Karpas-422 (cell line): ENCODE data around the gene B4GALNT3. TPM values are rescaled to one million over a fixed set of nuclear protein-coding genes. Genes with fewer than 3 reads are reported as not detected.
"Not testable (repeated sequence)": the region's sequence is repeated elsewhere in the genome, so short reads cannot be mapped to it uniquely, and the experiment has no call there.

Experiments used
- DNase-seq: peaks from one replicate; pipeline ENCODE4 v3.0.0-alpha.2; 2015
- H2AFZ ChIP-seq: fragments of 200-600 bp; sonication (generic); 2 replicates; pipeline ENCODE4 v1.6.1; 2014; ENCODE audit warnings: antibody characterized with exemption, low read length, mixed read lengths
- H3K27ac ChIP-seq: fragments of 200-600 bp; sonication (generic); 2 replicates; pipeline ENCODE4 v1.5.1; 2014; ENCODE audit warnings: mild to moderate bottlenecking, low read length, moderate library complexity
- H3K27me3 ChIP-seq: fragments of 200-600 bp; sonication (generic); 2 replicates; pipeline ENCODE4 v1.6.1; 2014; ENCODE audit warnings: low read length, mixed read lengths
- H3K36me3 ChIP-seq: fragments of 200-600 bp; sonication (generic); 2 replicates; pipeline ENCODE4 v1.6.1; 2014; ENCODE audit warnings: low read length, mixed read lengths; ENCODE audit not compliant: insufficient read depth
- H3K4me1 ChIP-seq: fragments of 200-600 bp; sonication (generic); 2 replicates; pipeline ENCODE4 v1.6.1; 2014; ENCODE audit warnings: mild to moderate bottlenecking, low read length, mixed read lengths
- H3K4me2 ChIP-seq: fragments of 200-600 bp; sonication (generic); 2 replicates; pipeline ENCODE4 v1.6.1; 2014; ENCODE audit warnings: low read length, low read depth, mild to moderate bottlenecking; ENCODE audit not compliant: poor library complexity, severe bottlenecking
- H3K4me3 ChIP-seq: fragments of 200-600 bp; sonication (generic); 2 replicates; pipeline ENCODE4 v1.5.1; 2014; ENCODE audit warnings: mild to moderate bottlenecking, antibody characterized with exemption, low read length, mixed read lengths
- H3K79me2 ChIP-seq: fragments of 200-600 bp; sonication (generic); 2 replicates; pipeline ENCODE4 v1.6.1; 2014; ENCODE audit warnings: mild to moderate bottlenecking, low read length, mixed read lengths
- H3K9ac ChIP-seq: fragments of 200-600 bp; sonication (generic); 2 replicates; pipeline ENCODE4 v1.6.0; 2014; ENCODE audit warnings: low read length
- H3K9me2 ChIP-seq: fragments of 200-600 bp; sonication (generic), shearing (Covaris generic); replicated peaks from 2 replicates; pipeline ENCODE4 v1.6.0; 2014; ENCODE audit warnings: mild to moderate bottlenecking, low read length, moderate library complexity; ENCODE audit not compliant: insufficient read depth
- H3K9me3 ChIP-seq: fragments of 300-700, 200-600 bp; sonication (generic); 2 replicates; pipeline ENCODE4 v1.6.1; 2014; ENCODE audit warnings: low read length, mixed read lengths
- H4K20me1 ChIP-seq: fragments of 200-600 bp; sonication (generic); 2 replicates; pipeline ENCODE4 v1.6.1; 2014; ENCODE audit warnings: mild to moderate bottlenecking, antibody characterized with exemption, low read length, low read depth; ENCODE audit not compliant: insufficient read depth
- total RNA-seq: library from RNA; depleted of rRNA; stranded (reverse); fragments of >200 nt; shearing (Covaris generic); gene quantifications from 2 replicates; pipeline ENCODE4 v1.2.3, GENCODE V29; 2014; ENCODE audit warnings: low replicate concordance

B4GALNT3 gene
- total RNA-seq, 1 experiment from 2014 or later, result 0.30 TPM

- H3K27ac ChIP-seq, H3K4me3 ChIP-seq, H3K4me2 ChIP-seq, H3K36me3 ChIP-seq, H4K20me1 ChIP-seq, H2AFZ ChIP-seq, H3K27me3 ChIP-seq, H3K9me2 ChIP-seq, H3K79me2 ChIP-seq, H3K9me3 ChIP-seq, DNase-seq, H3K9ac ChIP-seq: not testable (repeated sequence)
- peaks cover 23% of the 10 kb centered on the region for H3K4me1 ChIP-seq
Measured at GRCh38 chr12:577994-578747, 118.4 kb downstream of the B4GALNT3 start.

- H3K9ac ChIP-seq, result no peak overlapping the region
- no peaks in the 10 kb centered on the region for H3K9me2 ChIP-seq
- no peak overlapping the region for H3K4me2 ChIP-seq
- no peaks in the 10 kb centered on the region for H4K20me1 ChIP-seq
- no peaks in the 10 kb centered on the region for H3K36me3 ChIP-seq
- H3K27me3 ChIP-seq, result no peaks in the 10 kb centered on the region
- H3K27ac ChIP-seq, result no peak overlapping the region
- no peak overlapping the region for H3K4me3 ChIP-seq
- DNase-seq, result no peak
- H2AFZ ChIP-seq, result no peak overlapping the region
- no peaks in the 10 kb centered on the region for H3K9me3 ChIP-seq
- H3K79me2 ChIP-seq, result no peaks in the 10 kb centered on the region
- H3K4me1 ChIP-seq, result peaks cover 23% of the 10 kb centered on the region
Measured at GRCh38 chr12:578748-579419, 119.1 kb downstream of the B4GALNT3 start.

- Histone ChIP-seq H3K27me3 (no peaks in the 10 kb centered on the region), H3K4me1 (peaks cover 23% of the 10 kb centered on the region), H3K36me3 (no peaks in the 10 kb centered on the region), H3K4me2 (no peak overlapping the region), H3K9me2 (no peaks in the 10 kb centered on the region), H4K20me1 (no peaks in the 10 kb centered on the region), H3K4me3 (no peak overlapping the region), H3K79me2 (no peaks in the 10 kb centered on the region), H3K9me3 (no peaks in the 10 kb centered on the region), H3K27ac (no peak overlapping the region), H2AFZ (no peak overlapping the region), H3K9ac (no peak overlapping the region)
- no peak for DNase-seq
Measured at GRCh38 chr12:579420-580110, 119.8 kb downstream of the B4GALNT3 start.

GRCh38 chr12:580813-581212, 121.1 kb downstream of the B4GALNT3 start:
- Histone ChIP-seq H3K4me2 (no peak overlapping the region), H3K27me3 (no peaks in the 10 kb centered on the region), H3K79me2 (no peaks in the 10 kb centered on the region), H3K4me3 (no peak overlapping the region), H2AFZ (no peak overlapping the region), H3K36me3 (no peaks in the 10 kb centered on the region), H3K9me3 (no peaks in the 10 kb centered on the region), H3K9ac (no peak overlapping the region), H3K4me1 (peaks cover 18% of the 10 kb centered on the region), H3K27ac (no peak overlapping the region), H3K9me2 (no peaks in the 10 kb centered on the region), H4K20me1 (no peaks in the 10 kb centered on the region)
- DNase-seq, result no peak

- no peak overlapping the region for H2AFZ ChIP-seq
- no peak overlapping the region for H3K9ac ChIP-seq
- no peak overlapping the region for H3K4me2 ChIP-seq
- no peaks in the 10 kb centered on the region for H4K20me1 ChIP-seq
- H3K36me3 ChIP-seq, result no peaks in the 10 kb centered on the region
- no peaks in the 10 kb centered on the region for H3K27me3 ChIP-seq
- no peaks in the 10 kb centered on the region for H3K9me2 ChIP-seq
- no peak for DNase-seq
- H3K4me3 ChIP-seq, result no peak overlapping the region
- peaks cover 18% of the 10 kb centered on the region for H3K4me1 ChIP-seq
- H3K79me2 ChIP-seq, result no peaks in the 10 kb centered on the region
- H3K27ac ChIP-seq, result no peak overlapping the region
- H3K9me3 ChIP-seq, result no peaks in the 10 kb centered on the region
Measured at GRCh38 chr12:581321-581720, 121.6 kb downstream of the B4GALNT3 start.

- Histone ChIP-seq H3K4me2 (no peak overlapping the region), H3K9ac (no peak overlapping the region), H3K9me2 (no peaks in the 10 kb centered on the region), H3K4me1 (peaks cover 18% of the 10 kb centered on the region), H3K27ac (no peak overlapping the region), H3K79me2 (no peaks in the 10 kb centered on the region), H3K9me3 (no peaks in the 10 kb centered on the region), H3K4me3 (no peak overlapping the region), H4K20me1 (no peaks in the 10 kb centered on the region), H2AFZ (no peak overlapping the region), H3K27me3 (no peaks in the 10 kb centered on the region), H3K36me3 (no peaks in the 10 kb centered on the region)
- DNase-seq, result no peak
Measured at GRCh38 chr12:581746-582145, 122.0 kb downstream of the B4GALNT3 start.

- Histone ChIP-seq H3K4me2 (no peak overlapping the region), H3K27me3 (no peaks in the 10 kb centered on the region), H3K79me2 (no peaks in the 10 kb centered on the region), H2AFZ (no peak overlapping the region), H3K9me2 (no peaks in the 10 kb centered on the region), H3K36me3 (no peaks in the 10 kb centered on the region; the same call in 1 of the 2 replicates), H3K9ac (no peak overlapping the region), H3K4me3 (no peak overlapping the region), H3K9me3 (no peaks in the 10 kb centered on the region; the same call in 1 of the 2 replicates), H3K4me1 (peaks cover 20% of the 10 kb centered on the region), H3K27ac (no peak overlapping the region), H4K20me1 (no peaks in the 10 kb centered on the region)
- DNase-seq, result no peak
Measured at GRCh38 chr12:583251-583869, 123.6 kb downstream of the B4GALNT3 start.
